Measurements from ENCODE around the gene CACNA1G. TPM values are rescaled to one million over a fixed set of nuclear protein-coding genes. Genes with fewer than 3 reads are reported as not detected.

Gene CACNA1G
- total RNA-seq, 2 experiments from 2014 or later = not detected

GRCh38 chr17:50590946-50591737, 30.6 kb downstream of the CACNA1G start:
- Histone ChIP-seq H3K4me1 (ENCODE audit: insufficient read depth, low read length, poor library complexity, severe bottlenecking) (no peaks in the 10 kb centered on the region), H3K9me2 (ENCODE audit: insufficient read depth, low read length) (no peaks in the 10 kb centered on the region), H2AFZ (ENCODE audit: low read length) (no peak overlapping the region), H3K36me3 (ENCODE audit: insufficient read depth, low read length) (no peaks in the 10 kb centered on the region), H3K4me3 (ENCODE audit: low read depth, low read length, poor library complexity, severe bottlenecking) (no peak overlapping the region), H3K79me2 (ENCODE audit: insufficient read depth, low read depth, low read length) (no peaks in the 10 kb centered on the region), H3K4me2 (ENCODE audit: low read length) (no peak overlapping the region), H4K20me1 (ENCODE audit: insufficient read depth, low read length) (no peaks in the 10 kb centered on the region), H3K9me3 (ENCODE audit: low read length) (no peaks in the 10 kb centered on the region), H3K27ac (ENCODE audit: low read depth, low read length, poor library complexity, severe bottlenecking) (no peak overlapping the region)
- ChIA-PET POLR2A (no interaction called here), CTCF (ENCODE audit: unreplicated experiment) (no interaction called here)
- intact Hi-C loops (cut with micrococcal nuclease; ENCODE audit: unreplicated experiment) = no loop called here
- no TSS peak for BruUV-seq (replicated peaks)
- DNase-seq (ENCODE audit: low spot score) = no peak
- TF ChIP-seq EZH2phosphoT487 (IDR thresholded peaks at IDR 0.05; ENCODE audit: borderline replicate concordance, low read depth, low read length) (no peak), CTCF (conservative IDR thresholded peaks at IDR 0.05; ENCODE audit: low read length) (no peak)

- H3K9me2 ChIP-seq (ENCODE audit: insufficient read depth, low read length) = no peaks in the 10 kb centered on the region
- H3K4me3 ChIP-seq (ENCODE audit: low read depth, low read length, poor library complexity, severe bottlenecking) = no peak overlapping the region
- ChIA-PET CTCF (ENCODE audit: unreplicated experiment) (no interaction called here), POLR2A (no interaction called here)
- H3K4me2 ChIP-seq (ENCODE audit: low read length) = no peak overlapping the region
- no peak overlapping the region for H3K27ac ChIP-seq (ENCODE audit: low read depth, low read length, poor library complexity, severe bottlenecking)
- TF ChIP-seq CTCF (conservative IDR thresholded peaks at IDR 0.05; ENCODE audit: low read length) (no peak), EZH2phosphoT487 (IDR thresholded peaks at IDR 0.05; ENCODE audit: borderline replicate concordance, low read depth, low read length) (no peak)
- peaks cover 2% of the 10 kb centered on the region for H3K4me1 ChIP-seq (ENCODE audit: insufficient read depth, low read length, poor library complexity, severe bottlenecking)
- no peaks in the 10 kb centered on the region for H4K20me1 ChIP-seq (ENCODE audit: insufficient read depth, low read length)
- no peaks in the 10 kb centered on the region for H3K9me3 ChIP-seq (ENCODE audit: low read length)
- DNase-seq (ENCODE audit: low spot score) = no peak
- no peak overlapping the region for H2AFZ ChIP-seq (ENCODE audit: low read length)
- intact Hi-C loops (cut with micrococcal nuclease; ENCODE audit: unreplicated experiment) = no loop called here
- no peaks in the 10 kb centered on the region for H3K36me3 ChIP-seq (ENCODE audit: insufficient read depth, low read length)
- no TSS peak for BruUV-seq (replicated peaks)
- H3K79me2 ChIP-seq (ENCODE audit: insufficient read depth, low read depth, low read length) = no peaks in the 10 kb centered on the region
These were observed 32.8 kb downstream of the CACNA1G start for GRCh38 chr17:50593321-50593720.

- H4K20me1 ChIP-seq (ENCODE audit: insufficient read depth, low read length) = no peaks in the 10 kb centered on the region
- intact Hi-C loops (cut with micrococcal nuclease; ENCODE audit: unreplicated experiment) = no loop called here
- no peaks in the 10 kb centered on the region for H3K36me3 ChIP-seq (ENCODE audit: insufficient read depth, low read length)
- peaks cover 8% of the 10 kb centered on the region for H3K4me1 ChIP-seq (ENCODE audit: insufficient read depth, low read length, poor library complexity, severe bottlenecking)
- H3K9me3 ChIP-seq (ENCODE audit: low read length) = no peaks in the 10 kb centered on the region
- no peaks in the 10 kb centered on the region for H3K9me2 ChIP-seq (ENCODE audit: insufficient read depth, low read length)
- POLR2A ChIA-PET = no interaction called here
- H3K27ac ChIP-seq (ENCODE audit: low read depth, low read length, poor library complexity, severe bottlenecking) = no peak overlapping the region
- H3K4me2 ChIP-seq (ENCODE audit: low read length) = no peak overlapping the region
- H2AFZ ChIP-seq (ENCODE audit: low read length) = no peak overlapping the region
- no peak for DNase-seq (ENCODE audit: low spot score)
- CTCF ChIA-PET (ENCODE audit: unreplicated experiment) = no interaction called here
- BruUV-seq (replicated peaks) = no TSS peak
- H3K79me2 ChIP-seq (ENCODE audit: insufficient read depth, low read depth, low read length) = no peaks in the 10 kb centered on the region
- TF ChIP-seq CTCF (conservative IDR thresholded peaks at IDR 0.05; ENCODE audit: low read length) = no peak
- no peak for TF ChIP-seq EZH2phosphoT487 (IDR thresholded peaks at IDR 0.05; ENCODE audit: borderline replicate concordance, low read depth, low read length)
- H3K4me3 ChIP-seq (ENCODE audit: low read depth, low read length, poor library complexity, severe bottlenecking) = no peak overlapping the region
These were observed 33.8 kb downstream of the CACNA1G start for GRCh38 chr17:50594128-50594823.
